H1 (cell line): ENCODE results near the gene INPP4A.

Experiments
- ATF3 ChIP-seq: IDR thresholded peaks from 2 replicates; pipeline ENCODE4 v1.6.1; 2011; ENCODE audit warnings: low read depth, mild to moderate bottlenecking, low read length; ENCODE audit not compliant: insufficient read depth
- CTCF ChIP-seq, 3 experiments: IDR thresholded peaks; 1 replicate in 2 of 3; 2 replicates in 1 of 3; pipeline versions ENCODE4 v1.5.1 to v1.6.1; 2011; ENCODE audit warnings: low read length in 3 of 3, mild to moderate bottlenecking in 3 of 3, inconsistent platforms in 2 of 3, low read depth in 1 of 3, moderate library complexity in 1 of 3; ENCODE audit not compliant: insufficient read depth in 1 of 3; ENCODE audit errors: control extremely low read depth in 1 of 3
- EZH2 ChIP-seq: fragments of 200-600 bp; sonication (generic); IDR thresholded peaks from 2 replicates; pipeline ENCODE4 v1.7.1; 2012; ENCODE audit warnings: low read depth, mild to moderate bottlenecking, moderate library complexity, low read length, inconsistent platforms; ENCODE audit not compliant: severe bottlenecking
- GTF2F1 ChIP-seq: IDR thresholded peaks from 2 replicates; pipeline ENCODE4 v1.6.1; 2012; ENCODE audit warnings: low read depth, low read length, improper control_type of control experiment, borderline replicate concordance
- POLR2AphosphoS5 ChIP-seq: IDR thresholded peaks from 2 replicates; pipeline ENCODE4 v1.6.1; 2011; ENCODE audit warnings: low read depth, low read length
- SIN3A ChIP-seq, 2 experiments: IDR thresholded peaks in 1 of 2; conservative IDR thresholded peaks in 1 of 2; 2 replicates each; pipeline ENCODE4 v1.6.1; 2011 to 2012; ENCODE audit warnings: low read length in 2 of 2, improper control_type of control experiment in 1 of 2, low read depth in 1 of 2, mild to moderate bottlenecking in 1 of 2
- SRF ChIP-seq: IDR thresholded peaks from 2 replicates; pipeline ENCODE4 v1.6.1; 2011; ENCODE audit warnings: mild to moderate bottlenecking, low read depth, low read length, moderate library complexity
- TAF1 ChIP-seq: IDR thresholded peaks from 2 replicates; pipeline ENCODE4 v1.6.1; 2011; ENCODE audit warnings: mild to moderate bottlenecking, low read depth, low read length

- TF ChIP-seq CTCF (IDR thresholded peaks at IDR 0.05; ENCODE audit: control extremely low read depth in 1 of 3, insufficient read depth in 1 of 3, low read depth in 1 of 3, low read length in 3 of 3) = no peak
- TF ChIP-seq TAF1 = no peak
- TF ChIP-seq ATF3 = no peak
- TF ChIP-seq POLR2AphosphoS5 = no peak
- no peak for TF ChIP-seq EZH2
- no peak for TF ChIP-seq SIN3A (conservative IDR thresholded peaks at IDR 0.05 in 1 of 2, IDR thresholded peaks at IDR 0.05 in 1 of 2; ENCODE audit: low read depth in 1 of 2, low read length in 2 of 2)
- TF ChIP-seq SRF = no peak
- TF ChIP-seq GTF2F1 = no peak
Observed at GRCh38 chr2:98416383-98417159, 28.1 kb upstream of the INPP4A start.
